DOHH2 (cell line): ENCODE results near the gene AHI1.
"Not testable (repeated sequence)": the region's sequence is repeated elsewhere in the genome, so short reads cannot be mapped to it uniquely, and the experiment has no call there.

ENCODE experiments used
- H3F3A ChIP-seq: fragments of 200-600 bp; sonication (generic), shearing (Covaris generic); 2 replicates; pipeline ENCODE4 v1.6.0; 2016; ENCODE audit warnings: antibody characterized with exemption, mild to moderate bottlenecking; ENCODE audit not compliant: control insufficient read depth, insufficient read depth
- H3K27ac ChIP-seq: fragments of 200-600 bp; sonication (generic); 2 replicates; pipeline ENCODE4 v1.5.1; 2014; ENCODE audit warnings: low read depth, mild to moderate bottlenecking, low read length, moderate library complexity
- H3K27me3 ChIP-seq: fragments of 200-600 bp; sonication (generic); 2 replicates; pipeline ENCODE4 v1.6.1; 2014; ENCODE audit warnings: mild to moderate bottlenecking, low read length, mixed read lengths; ENCODE audit not compliant: control insufficient read depth
- H3K36me3 ChIP-seq: fragments of 200-600 bp; sonication (generic); 2 replicates; pipeline ENCODE4 v1.6.1; 2014; ENCODE audit warnings: mild to moderate bottlenecking, low read length, moderate library complexity, mixed read lengths; ENCODE audit not compliant: control insufficient read depth
- H3K4me1 ChIP-seq: fragments of 200-600 bp; sonication (generic); 2 replicates; pipeline ENCODE4 v1.6.1; 2014; ENCODE audit warnings: mild to moderate bottlenecking, low read length, mixed read lengths; ENCODE audit not compliant: control insufficient read depth
- H3K4me2 ChIP-seq: fragments of 200-600 bp; sonication (generic); 2 replicates; pipeline ENCODE4 v1.6.0; 2014; ENCODE audit warnings: mild to moderate bottlenecking, low read length, moderate library complexity
- H3K4me3 ChIP-seq: fragments of 200-600 bp; sonication (generic); 2 replicates; pipeline ENCODE4 v1.5.1; 2014; ENCODE audit warnings: mild to moderate bottlenecking, low read length, mixed read lengths
- H3K79me2 ChIP-seq: fragments of 200-600 bp; sonication (generic); 2 replicates; pipeline ENCODE4 v1.6.1; 2014; ENCODE audit warnings: mild to moderate bottlenecking, low read length, mixed read lengths; ENCODE audit not compliant: control insufficient read depth
- H3K9me2 ChIP-seq: fragments of 200-600 bp; sonication (generic); replicated peaks from 2 replicates; pipeline ENCODE4 v1.6.1; 2014; ENCODE audit warnings: mild to moderate bottlenecking, low read length, mixed read lengths; ENCODE audit not compliant: control insufficient read depth
- H3K9me3 ChIP-seq: fragments of 200-600 bp; sonication (generic); 2 replicates; pipeline ENCODE4 v1.6.1; 2014; ENCODE audit warnings: antibody characterized with exemption, low read length, mixed read lengths; ENCODE audit not compliant: control insufficient read depth, insufficient read depth
- H4K20me1 ChIP-seq: fragments of 200-600 bp; sonication (generic); 2 replicates; pipeline ENCODE4 v1.6.0; 2014; ENCODE audit warnings: low read depth, mild to moderate bottlenecking, antibody characterized with exemption, low read length, moderate library complexity; ENCODE audit not compliant: control insufficient read depth, insufficient read depth
- CTCF ChIP-seq: fragments of 200-600 bp; sonication (generic); IDR thresholded peaks from one replicate; pipeline ENCODE4 v1.5.1; 2014; ENCODE audit warnings: antibody characterized with exemption, mild to moderate bottlenecking, low read depth, low read length; ENCODE audit not compliant: poor library complexity, severe bottlenecking
- EZH2phosphoT487 ChIP-seq: fragments of 200-600 bp; sonication (generic); IDR thresholded peaks from 2 replicates; pipeline ENCODE4 v1.6.1; 2017; ENCODE audit warnings: borderline replicate concordance, mild to moderate bottlenecking, antibody characterized with exemption, low read length, moderate library complexity, mixed read lengths

AHI1 gene

GRCh38 chr6:135351635-135352034 is 145.9 kb downstream of the AHI1 start:
- Histone ChIP-seq H3K9me3 (no peaks in the 10 kb centered on the region), H3K4me1 (no peaks in the 10 kb centered on the region), H3F3A (no peaks in the 10 kb centered on the region), H3K27ac (no peak overlapping the region), H3K79me2 (no peaks in the 10 kb centered on the region), H3K4me2 (no peak overlapping the region), H4K20me1 (no peaks in the 10 kb centered on the region), H3K27me3 (no peaks in the 10 kb centered on the region), H3K4me3 (no peak overlapping the region), H3K9me2 (no peaks in the 10 kb centered on the region), H3K36me3 (no peaks in the 10 kb centered on the region)
- TF ChIP-seq EZH2phosphoT487 (no peak), CTCF (no peak)

- Histone ChIP-seq H3F3A (no peaks in the 10 kb centered on the region), H3K9me2 (no peaks in the 10 kb centered on the region), H3K27me3 (no peaks in the 10 kb centered on the region), H3K36me3 (no peaks in the 10 kb centered on the region), H4K20me1 (no peaks in the 10 kb centered on the region), H3K4me3 (no peak overlapping the region), H3K4me2 (no peak overlapping the region), H3K27ac (no peak overlapping the region), H3K4me1 (peaks cover 3% of the 10 kb centered on the region), H3K9me3 (no peaks in the 10 kb centered on the region), H3K79me2 (no peaks in the 10 kb centered on the region)
- TF ChIP-seq EZH2phosphoT487 (no peak), CTCF (no peak)
Observed at GRCh38 chr6:135347887-135348286, 149.7 kb downstream of the AHI1 start.

- Histone ChIP-seq H3K27ac (no peak overlapping the region), H3K79me2 (no peaks in the 10 kb centered on the region), H4K20me1 (no peaks in the 10 kb centered on the region), H3K27me3 (no peaks in the 10 kb centered on the region), H3K4me2 (no peak overlapping the region), H3K36me3 (no peaks in the 10 kb centered on the region), H3K4me3 (no peak overlapping the region), H3K9me3 (no peaks in the 10 kb centered on the region), H3K4me1 (peaks cover 6% of the 10 kb centered on the region), H3F3A (no peaks in the 10 kb centered on the region), H3K9me2 (no peaks in the 10 kb centered on the region)
- no peak for TF ChIP-seq EZH2phosphoT487
- no peak for TF ChIP-seq CTCF
Observed at GRCh38 chr6:135346747-135347146, 150.8 kb downstream of the AHI1 start.

GRCh38 chr6:135344526-135344925 is 153.0 kb downstream of the AHI1 start:
- no peaks in the 10 kb centered on the region for H3F3A ChIP-seq
- no peaks in the 10 kb centered on the region for H3K9me3 ChIP-seq
- no peaks in the 10 kb centered on the region for H3K9me2 ChIP-seq
- TF ChIP-seq CTCF (no peak), EZH2phosphoT487 (no peak)
- no peaks in the 10 kb centered on the region for H3K36me3 ChIP-seq
- H3K4me2 ChIP-seq, result no peak overlapping the region
- no peaks in the 10 kb centered on the region for H4K20me1 ChIP-seq
- no peaks in the 10 kb centered on the region for H3K27me3 ChIP-seq
- peaks cover 6% of the 10 kb centered on the region for H3K4me1 ChIP-seq
- no peak overlapping the region for H3K27ac ChIP-seq
- H3K4me3 ChIP-seq, result no peak overlapping the region
- H3K79me2 ChIP-seq, result no peaks in the 10 kb centered on the region

- not testable (repeated sequence) for H4K20me1 ChIP-seq, H3K27me3 ChIP-seq, H3K4me2 ChIP-seq
Observed at GRCh38 chr6:135339920-135340319, 157.6 kb downstream of the AHI1 start.

More at GRCh38 chr6:135339920-135340319, 157.6 kb downstream of the AHI1 start:
- not testable (repeated sequence) for H3K79me2 ChIP-seq, H3K27ac ChIP-seq, H3K4me3 ChIP-seq, H3K9me2 ChIP-seq, H3K4me1 ChIP-seq, H3F3A ChIP-seq, H3K9me3 ChIP-seq, H3K36me3 ChIP-seq
